ENCODE measurements around the gene SLC6A11.

- TF ChIP-seq, protein P1, sequence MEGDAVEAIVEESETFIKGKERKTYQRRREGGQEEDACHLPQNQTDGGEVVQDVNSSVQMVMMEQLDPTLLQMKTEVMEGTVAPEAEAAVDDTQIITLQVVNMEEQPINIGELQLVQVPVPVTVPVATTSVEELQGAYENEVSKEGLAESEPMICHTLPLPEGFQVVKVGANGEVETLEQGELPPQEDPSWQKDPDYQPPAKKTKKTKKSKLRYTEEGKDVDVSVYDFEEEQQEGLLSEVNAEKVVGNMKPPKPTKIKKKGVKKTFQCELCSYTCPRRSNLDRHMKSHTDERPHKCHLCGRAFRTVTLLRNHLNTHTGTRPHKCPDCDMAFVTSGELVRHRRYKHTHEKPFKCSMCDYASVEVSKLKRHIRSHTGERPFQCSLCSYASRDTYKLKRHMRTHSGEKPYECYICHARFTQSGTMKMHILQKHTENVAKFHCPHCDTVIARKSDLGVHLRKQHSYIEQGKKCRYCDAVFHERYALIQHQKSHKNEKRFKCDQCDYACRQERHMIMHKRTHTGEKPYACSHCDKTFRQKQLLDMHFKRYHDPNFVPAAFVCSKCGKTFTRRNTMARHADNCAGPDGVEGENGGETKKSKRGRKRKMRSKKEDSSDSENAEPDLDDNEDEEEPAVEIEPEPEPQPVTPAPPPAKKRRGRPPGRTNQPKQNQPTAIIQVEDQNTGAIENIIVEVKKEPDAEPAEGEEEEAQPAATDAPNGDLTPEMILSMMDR (conservative IDR thresholded peaks at IDR 0.05; ENCODE audit: low read length), result no peak
- no peak for TF ChIP-seq EZH2phosphoT487 (IDR thresholded peaks at IDR 0.05; ENCODE audit: borderline replicate concordance, low read depth, low read length)
These were observed 1.5 kb downstream of the SLC6A11 start for GRCh38 chr3:10817506-10817905.

Data from OCI-LY7 (cell line).